GM18519 (cell line): ENCODE data around the gene AGXT.

Experiments
- ATAC-seq: cut with Tn5 transposase; IDR thresholded peaks from one replicate; pipeline ENCODE4 v1.9.1; 2021; ENCODE audit warnings: mild to moderate bottlenecking, moderate library complexity; ENCODE audit not compliant: unreplicated experiment, low FRiP score

AGXT gene

GRCh38 chr2:240925191-240925567 is 56.6 kb downstream of the AGXT start:
- ATAC-seq = no peak

DNA sequence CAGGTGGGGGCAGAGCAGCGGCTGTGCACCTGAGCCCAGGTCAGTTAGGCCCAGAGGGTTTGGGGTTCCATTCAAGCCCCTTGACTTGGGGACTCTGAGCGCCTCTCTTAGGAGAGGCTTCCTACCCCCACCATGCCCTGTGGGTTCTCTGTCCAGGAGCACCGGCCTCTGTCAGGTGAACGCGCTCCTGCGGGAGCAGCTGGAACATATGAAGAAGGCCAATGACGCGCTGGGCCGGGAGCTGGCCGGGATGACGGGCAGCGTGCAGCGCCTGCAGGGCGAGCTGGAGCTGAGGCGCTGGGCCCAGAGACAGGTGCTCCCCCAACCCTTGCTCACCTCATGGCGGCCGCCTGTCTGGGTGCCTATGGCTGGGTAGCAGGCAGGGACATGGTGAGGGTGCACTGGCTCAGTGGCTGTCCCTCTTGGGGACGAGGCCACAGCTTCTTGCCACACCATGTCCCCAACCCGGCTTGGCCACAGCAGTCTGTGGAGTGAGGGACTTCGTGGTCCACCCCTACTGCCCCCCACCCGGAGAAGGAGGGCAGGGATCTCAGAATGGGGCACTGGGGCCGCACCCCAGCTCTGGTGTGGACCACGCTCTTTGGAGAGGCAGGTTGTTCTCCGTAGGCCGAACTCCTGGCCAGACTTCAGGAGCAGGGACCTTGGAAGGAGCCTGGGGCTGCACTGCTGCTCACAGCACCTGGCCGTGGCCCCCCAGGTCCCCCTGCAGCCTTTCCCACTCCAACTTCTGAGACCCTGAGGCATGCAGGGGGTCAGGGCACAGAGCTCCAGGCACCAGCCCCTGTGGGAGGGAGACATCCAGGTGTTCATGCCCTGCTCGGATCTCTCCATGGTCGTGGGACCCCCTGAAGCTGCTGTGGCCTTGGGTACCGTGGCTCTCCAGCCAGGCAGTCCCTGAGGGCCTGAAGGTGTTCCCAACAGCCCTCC is 57.2 kb downstream of the AGXT start:
- no peak for ATAC-seq

- ATAC-seq = no peak
These were observed 58.1 kb downstream of the AGXT start for GRCh38 chr2:240926516-240927389.

DNA sequence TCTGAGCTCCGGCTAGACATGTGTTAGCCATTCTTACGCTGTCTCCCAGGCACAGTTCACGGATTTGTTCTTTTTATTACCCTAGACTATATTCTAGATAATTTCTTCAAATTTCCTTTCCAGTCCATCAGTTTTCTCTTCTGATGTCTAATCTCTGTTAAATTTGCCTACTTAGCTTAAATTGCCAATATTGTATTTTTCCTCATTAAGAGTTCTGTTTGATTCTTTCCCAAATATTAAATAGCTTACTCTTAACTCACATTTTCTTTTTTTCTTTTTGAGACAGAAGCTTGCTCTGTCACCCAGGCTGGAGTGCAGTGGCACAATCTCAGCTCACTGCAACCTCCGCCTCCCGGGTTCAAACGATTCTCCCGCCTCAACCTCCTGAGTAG is 58.8 kb downstream of the AGXT start:
- ATAC-seq = no peak

DNA sequence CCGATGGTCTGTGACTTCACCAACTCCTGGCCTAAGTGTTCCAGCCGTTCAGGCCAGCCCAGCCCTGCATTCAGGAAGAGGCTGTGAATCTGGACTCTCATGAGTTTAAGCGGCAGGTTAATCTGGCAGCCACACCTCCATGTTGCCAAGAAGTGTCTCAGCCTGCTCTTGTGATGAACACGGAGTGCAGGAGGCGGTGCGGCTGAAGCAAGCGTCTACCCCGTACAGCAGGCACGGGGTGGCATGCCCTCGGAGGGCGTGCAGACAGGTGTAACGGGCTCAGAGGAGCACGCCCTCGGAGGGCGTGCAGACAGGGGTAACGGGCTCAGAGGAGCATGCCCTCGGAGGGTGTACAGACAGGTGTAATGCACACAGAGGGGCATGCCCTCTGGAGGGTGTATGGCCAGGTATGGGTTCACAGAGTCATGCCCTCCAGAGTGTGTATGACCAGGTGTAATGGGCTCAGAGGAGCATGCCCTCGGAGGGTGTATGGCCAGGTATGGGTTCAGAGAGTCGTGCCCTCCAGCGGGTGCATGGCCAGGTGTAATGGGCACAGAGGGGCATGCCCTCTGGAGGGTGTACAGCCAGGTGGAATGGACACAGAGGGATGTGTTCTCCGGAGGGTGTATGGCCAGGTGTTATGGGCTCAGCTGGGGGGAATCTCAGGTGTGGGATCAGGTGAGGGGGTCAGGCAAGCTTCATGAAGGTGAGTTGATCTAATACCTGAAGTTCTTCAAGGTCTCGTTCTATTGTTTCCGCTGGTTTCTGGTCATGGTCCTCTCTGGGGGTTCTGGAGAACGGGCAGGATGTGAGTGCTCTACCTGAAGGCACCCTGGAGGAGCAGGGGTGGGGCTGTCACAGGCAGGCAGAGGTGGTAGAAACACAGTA is 60.1 kb downstream of the AGXT start:
- no peak for ATAC-seq

DNA sequence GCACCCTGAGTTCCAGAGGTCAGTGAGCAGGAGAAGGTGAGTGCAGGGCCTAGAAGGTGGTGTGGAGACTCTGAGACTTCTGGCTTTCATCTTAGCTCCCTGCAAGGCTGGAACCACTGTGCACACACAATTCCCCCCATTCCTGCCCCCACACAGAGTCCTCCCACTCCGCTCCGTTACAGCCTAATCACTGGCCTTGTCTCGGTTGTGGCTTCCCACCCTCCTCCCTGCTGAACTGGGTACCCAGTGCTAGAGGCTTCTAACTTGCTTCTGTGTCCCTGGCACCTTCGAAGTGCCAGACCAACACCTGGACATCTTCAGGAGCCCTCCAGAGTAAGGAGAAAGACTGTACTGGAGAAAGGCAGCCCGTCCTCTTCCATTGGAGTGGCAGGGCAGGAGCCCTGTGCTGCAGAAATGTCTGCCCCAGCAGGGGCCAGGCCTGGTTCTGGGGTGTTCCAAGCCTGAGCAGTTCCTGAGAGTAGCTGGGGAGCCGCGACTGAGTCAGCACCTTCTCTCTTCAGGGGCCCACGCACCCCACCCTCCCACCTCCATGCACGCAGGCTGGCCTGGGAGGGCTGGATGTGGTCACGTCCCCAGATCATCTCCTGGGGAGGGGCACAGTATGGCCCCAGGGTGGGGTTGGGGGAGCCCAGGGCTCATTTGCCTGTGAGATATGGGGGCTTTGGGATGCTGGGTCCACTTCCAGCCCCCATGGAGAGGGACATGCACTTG is 60.9 kb downstream of the AGXT start:
- ATAC-seq = no peak
